ENCODE data around the gene NKAPL.

Gene NKAPL

GRCh38 chr6:28266563-28266961, 7.5 kb downstream of the NKAPL start:
- DNase-seq (ENCODE audit: insufficient read length, low spot score) = no peak
- no peak for TF ChIP-seq CTCF (IDR thresholded peaks at IDR 0.05; ENCODE audit: insufficient read depth, missing control alignments)
- FAIRE-seq = no peak

GRCh38 chr6:28266962-28267694, 8.0 kb downstream of the NKAPL start, which contains the start of gene ZSCAN26:
Gene ZSCAN26, plus strand, starts transcription at chr6:28267143. Its CDS starts 4,777 bp downstream, at chr6:28271920.
- TF ChIP-seq CTCF (IDR thresholded peaks at IDR 0.05; ENCODE audit: insufficient read depth, missing control alignments) = no peak
- no peak for FAIRE-seq
- peak; percentile 48 for DNase-seq (ENCODE audit: insufficient read length, low spot score)

GRCh38 chr6:28267695-28268059, 8.6 kb downstream of the NKAPL start:
- TF ChIP-seq CTCF (IDR thresholded peaks at IDR 0.05; ENCODE audit: insufficient read depth, missing control alignments) = no peak
- DNase-seq (ENCODE audit: insufficient read length, low spot score) = no peak
- FAIRE-seq = no peak

GRCh38 chr6:28269492-28269891, 10.4 kb downstream of the NKAPL start:
- DNase-seq (ENCODE audit: insufficient read length, low spot score) (no peak), FAIRE-seq (no peak)
- no peak for TF ChIP-seq CTCF (IDR thresholded peaks at IDR 0.05; ENCODE audit: insufficient read depth, missing control alignments)

GRCh38 chr6:28274888-28275287, 15.8 kb downstream of the NKAPL start:
- FAIRE-seq (no peak), DNase-seq (ENCODE audit: insufficient read length, low spot score) (no peak)
- TF ChIP-seq CTCF (IDR thresholded peaks at IDR 0.05; ENCODE audit: insufficient read depth, missing control alignments) = no peak

GRCh38 chr6:28277746-28278145, 18.6 kb downstream of the NKAPL start:
- DNase-seq (ENCODE audit: insufficient read length, low spot score) (no peak), FAIRE-seq (no peak)
- TF ChIP-seq CTCF (IDR thresholded peaks at IDR 0.05; ENCODE audit: insufficient read depth, missing control alignments) = no peak

GRCh38 chr6:28280595-28281287, 21.6 kb downstream of the NKAPL start:
- TF ChIP-seq CTCF (IDR thresholded peaks at IDR 0.05; ENCODE audit: insufficient read depth, missing control alignments) = no peak
- FAIRE-seq (no peak), DNase-seq (ENCODE audit: insufficient read length, low spot score) (no peak)

Data from D721Med (cell line).